Lower leg skin (tissue), 3 donors: ENCODE data around the gene ZSWIM2.

Source experiments
- POLR2A ChIP-seq, 2 donors: fragments of 450-650 bp; IDR thresholded peaks; one replicate each; pipeline ENCODE4 v1.6.1; 2016 to 2017; ENCODE audit warnings: antibody characterized with exemption in 2 of 2, mild to moderate bottlenecking in 1 of 2, moderate library complexity in 1 of 2
- TF ChIP-seq, protein P1 (sequence below), 3 donors: fragments of 450-650 bp; IDR thresholded peaks; one replicate each; pipeline ENCODE4 v1.5.1; 2016; ENCODE audit warnings: antibody characterized with exemption in 3 of 3, mild to moderate bottlenecking in 3 of 3, moderate library complexity in 2 of 3

DNA sequence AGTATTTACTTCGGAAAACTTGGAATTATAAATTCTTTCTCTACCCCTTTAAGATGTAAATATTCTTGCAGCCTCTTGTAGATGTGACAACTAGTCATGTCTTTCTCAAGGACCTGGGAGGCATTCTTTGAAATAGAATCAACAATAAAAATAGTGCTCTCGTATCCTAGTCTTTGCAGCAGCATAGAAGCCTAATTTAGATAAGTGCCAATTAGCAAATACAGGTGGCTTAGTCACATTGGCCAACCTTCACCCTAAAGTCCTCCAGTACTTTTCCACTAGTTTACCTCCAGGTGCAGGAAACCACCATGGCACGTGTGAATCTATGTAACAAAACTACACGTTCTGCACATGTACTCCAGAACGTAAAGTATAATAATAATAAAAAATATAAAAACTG is 3.5 kb upstream of the ZSWIM2 start:
- TF ChIP-seq, protein P1, sequence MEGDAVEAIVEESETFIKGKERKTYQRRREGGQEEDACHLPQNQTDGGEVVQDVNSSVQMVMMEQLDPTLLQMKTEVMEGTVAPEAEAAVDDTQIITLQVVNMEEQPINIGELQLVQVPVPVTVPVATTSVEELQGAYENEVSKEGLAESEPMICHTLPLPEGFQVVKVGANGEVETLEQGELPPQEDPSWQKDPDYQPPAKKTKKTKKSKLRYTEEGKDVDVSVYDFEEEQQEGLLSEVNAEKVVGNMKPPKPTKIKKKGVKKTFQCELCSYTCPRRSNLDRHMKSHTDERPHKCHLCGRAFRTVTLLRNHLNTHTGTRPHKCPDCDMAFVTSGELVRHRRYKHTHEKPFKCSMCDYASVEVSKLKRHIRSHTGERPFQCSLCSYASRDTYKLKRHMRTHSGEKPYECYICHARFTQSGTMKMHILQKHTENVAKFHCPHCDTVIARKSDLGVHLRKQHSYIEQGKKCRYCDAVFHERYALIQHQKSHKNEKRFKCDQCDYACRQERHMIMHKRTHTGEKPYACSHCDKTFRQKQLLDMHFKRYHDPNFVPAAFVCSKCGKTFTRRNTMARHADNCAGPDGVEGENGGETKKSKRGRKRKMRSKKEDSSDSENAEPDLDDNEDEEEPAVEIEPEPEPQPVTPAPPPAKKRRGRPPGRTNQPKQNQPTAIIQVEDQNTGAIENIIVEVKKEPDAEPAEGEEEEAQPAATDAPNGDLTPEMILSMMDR (IDR thresholded peaks at IDR 0.05): no peak
- TF ChIP-seq POLR2A (IDR thresholded peaks at IDR 0.05): no peak
